Adrenal gland (tissue), 5 donors: ENCODE measurements around the gene ENDOV.

Experiments
- POLR2A ChIP-seq, 2 donors: fragments of 450-650 bp; IDR thresholded peaks; one replicate each; pipeline ENCODE4 v1.6.1; 2017; ENCODE audit warnings: antibody characterized with exemption in 2 of 2, mild to moderate bottlenecking in 2 of 2, moderate library complexity in 1 of 2
- TF ChIP-seq, protein P1 (sequence below), 6 experiments: fragments of 450-650 bp in 4 of 6; fragments of 200-600 bp in 2 of 6; sonication (generic) in 1 of 6; IDR thresholded peaks; 1 replicate in 5 of 6; 2 replicates in 1 of 6; pipeline versions ENCODE4 v1.5.1 to v1.8.0; 2016 to 2021; ENCODE audit warnings: antibody characterized with exemption in 6 of 6, mild to moderate bottlenecking in 2 of 6, moderate library complexity in 1 of 6
- donor health status: DM: no; HTN: no; CAD: no.

DNA sequence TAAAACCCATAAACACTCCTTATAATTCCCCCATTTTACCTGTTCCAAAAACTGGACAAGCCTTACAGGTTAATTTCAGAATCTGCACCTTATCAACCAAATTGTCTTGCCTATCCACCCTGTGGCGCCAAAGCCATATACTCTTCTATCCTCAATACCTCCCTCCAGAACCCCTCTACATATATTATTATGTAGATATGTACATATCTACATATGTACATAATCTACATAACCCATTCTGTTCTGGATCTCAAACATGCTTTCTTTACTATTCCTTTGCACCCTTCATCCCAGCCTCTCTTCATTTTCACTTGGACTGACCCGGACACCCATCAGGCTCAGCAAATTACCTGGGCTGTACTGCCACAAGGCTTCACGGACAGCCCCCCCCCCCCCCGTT, 12.0 kb upstream of the ENDOV start:
- TF ChIP-seq, protein P1, sequence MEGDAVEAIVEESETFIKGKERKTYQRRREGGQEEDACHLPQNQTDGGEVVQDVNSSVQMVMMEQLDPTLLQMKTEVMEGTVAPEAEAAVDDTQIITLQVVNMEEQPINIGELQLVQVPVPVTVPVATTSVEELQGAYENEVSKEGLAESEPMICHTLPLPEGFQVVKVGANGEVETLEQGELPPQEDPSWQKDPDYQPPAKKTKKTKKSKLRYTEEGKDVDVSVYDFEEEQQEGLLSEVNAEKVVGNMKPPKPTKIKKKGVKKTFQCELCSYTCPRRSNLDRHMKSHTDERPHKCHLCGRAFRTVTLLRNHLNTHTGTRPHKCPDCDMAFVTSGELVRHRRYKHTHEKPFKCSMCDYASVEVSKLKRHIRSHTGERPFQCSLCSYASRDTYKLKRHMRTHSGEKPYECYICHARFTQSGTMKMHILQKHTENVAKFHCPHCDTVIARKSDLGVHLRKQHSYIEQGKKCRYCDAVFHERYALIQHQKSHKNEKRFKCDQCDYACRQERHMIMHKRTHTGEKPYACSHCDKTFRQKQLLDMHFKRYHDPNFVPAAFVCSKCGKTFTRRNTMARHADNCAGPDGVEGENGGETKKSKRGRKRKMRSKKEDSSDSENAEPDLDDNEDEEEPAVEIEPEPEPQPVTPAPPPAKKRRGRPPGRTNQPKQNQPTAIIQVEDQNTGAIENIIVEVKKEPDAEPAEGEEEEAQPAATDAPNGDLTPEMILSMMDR (IDR thresholded peaks at IDR 0.05) = no peak
- no peak for TF ChIP-seq POLR2A (IDR thresholded peaks at IDR 0.05)
